Measurements from ENCODE around the gene COTL1.

The COTL1 gene

GRCh38 chr16:84614623-84614967 lies 3.3 kb downstream of the COTL1 start:
- Mint-ChIP-seq H3K27ac (peak overlapping the region; percentile 84), H3K4me1 (ENCODE audit: low read depth) (peaks cover 65% of the 10 kb centered on the region)

GRCh38 chr16:84614073-84614459 lies 3.8 kb downstream of the COTL1 start:
- H3K4me1 Mint-ChIP-seq (ENCODE audit: low read depth) = peaks cover 66% of the 10 kb centered on the region
- peak overlapping the region; percentile 76 for H3K27ac Mint-ChIP-seq
- peaks cover 77% of the 10 kb centered on the region for H3K36me3 Mint-ChIP-seq (ENCODE audit: low read depth)
- DNase-seq (ENCODE audit: low spot score) = no peak
- H3K9me3 Mint-ChIP-seq = peaks cover 10% of the 10 kb centered on the region
- H3K27me3 Mint-ChIP-seq (ENCODE audit: low read depth) = peaks cover 3% of the 10 kb centered on the region
- peak overlapping the region; percentile 99 for H3K4me3 Mint-ChIP-seq

More at GRCh38 chr16:84614623-84614967, 3.3 kb downstream of the COTL1 start:
- Mint-ChIP-seq H3K36me3 (ENCODE audit: low read depth) (peaks cover 71% of the 10 kb centered on the region), H3K9me3 (peaks cover 10% of the 10 kb centered on the region), H3K27me3 (ENCODE audit: low read depth) (peaks cover 7% of the 10 kb centered on the region), H3K4me3 (peak overlapping the region; percentile 99)
- DNase-seq (ENCODE audit: low spot score) = no peak

GRCh38 chr16:84613408-84614072 lies 4.3 kb downstream of the COTL1 start:
- Mint-ChIP-seq H3K4me1 (ENCODE audit: low read depth) (peaks cover 63% of the 10 kb centered on the region), H3K27ac (peak overlapping the region; percentile 76), H3K4me3 (peak overlapping the region; percentile 99), H3K36me3 (ENCODE audit: low read depth) (peaks cover 79% of the 10 kb centered on the region), H3K27me3 (ENCODE audit: low read depth) (no peaks in the 10 kb centered on the region), H3K9me3 (peaks cover 10% of the 10 kb centered on the region)
- DNase-seq (ENCODE audit: low spot score) = no peak

- Mint-ChIP-seq H3K27me3 (ENCODE audit: low read depth) (no peaks in the 10 kb centered on the region), H3K4me3 (peak overlapping the region; percentile 99), H3K9me3 (peaks cover 10% of the 10 kb centered on the region), H3K27ac (peak overlapping the region; percentile 70), H3K36me3 (ENCODE audit: low read depth) (peaks cover 88% of the 10 kb centered on the region), H3K4me1 (ENCODE audit: low read depth) (peaks cover 70% of the 10 kb centered on the region)
- no peak for DNase-seq (ENCODE audit: low spot score)
Observed at GRCh38 chr16:84612686-84613085, 5.2 kb downstream of the COTL1 start.

- Mint-ChIP-seq H3K27ac (peak overlapping the region; percentile 95), H3K4me3 (peak overlapping the region; percentile 88), H3K4me1 (ENCODE audit: low read depth) (peaks cover 87% of the 10 kb centered on the region), H3K36me3 (ENCODE audit: low read depth) (peaks cover 89% of the 10 kb centered on the region), H3K9me3 (peaks cover 10% of the 10 kb centered on the region), H3K27me3 (ENCODE audit: low read depth) (no peaks in the 10 kb centered on the region)
- DNase-seq (ENCODE audit: low spot score) = no peak
Observed at GRCh38 chr16:84611041-84611440, 6.8 kb downstream of the COTL1 start.

GRCh38 chr16:84610376-84610775 lies 7.5 kb downstream of the COTL1 start:
- peaks cover 87% of the 10 kb centered on the region for H3K4me1 Mint-ChIP-seq (ENCODE audit: low read depth)
- peaks cover 10% of the 10 kb centered on the region for H3K9me3 Mint-ChIP-seq
- H3K36me3 Mint-ChIP-seq (ENCODE audit: low read depth) = peaks cover 89% of the 10 kb centered on the region
- peak overlapping the region; percentile 88 for H3K4me3 Mint-ChIP-seq
- H3K27ac Mint-ChIP-seq = peak overlapping the region; percentile 95
- no peaks in the 10 kb centered on the region for H3K27me3 Mint-ChIP-seq (ENCODE audit: low read depth)
- DNase-seq (ENCODE audit: low spot score) = no peak

- peaks cover 89% of the 10 kb centered on the region for H3K36me3 Mint-ChIP-seq (ENCODE audit: low read depth)
- DNase-seq (ENCODE audit: low spot score) = no peak
- H3K9me3 Mint-ChIP-seq = peaks cover 10% of the 10 kb centered on the region
- H3K27ac Mint-ChIP-seq = peak overlapping the region; percentile 95
- H3K4me3 Mint-ChIP-seq = peak overlapping the region; percentile 88
- H3K4me1 Mint-ChIP-seq (ENCODE audit: low read depth) = peaks cover 86% of the 10 kb centered on the region
- H3K27me3 Mint-ChIP-seq (ENCODE audit: low read depth) = no peaks in the 10 kb centered on the region
Observed at GRCh38 chr16:84609563-84610177, 8.2 kb downstream of the COTL1 start.

- Mint-ChIP-seq H3K36me3 (ENCODE audit: low read depth) (peaks cover 84% of the 10 kb centered on the region), H3K4me3 (peak overlapping the region; percentile 88), H3K27me3 (ENCODE audit: low read depth) (no peaks in the 10 kb centered on the region), H3K9me3 (peaks cover 10% of the 10 kb centered on the region), H3K4me1 (ENCODE audit: low read depth) (peaks cover 82% of the 10 kb centered on the region), H3K27ac (peak overlapping the region; percentile 95)
- DNase-seq (ENCODE audit: low spot score) = peak; percentile 67
Observed at GRCh38 chr16:84608282-84608681, 9.6 kb downstream of the COTL1 start.

GRCh38 chr16:84607694-84608093 lies 10.2 kb downstream of the COTL1 start:
- H3K9me3 Mint-ChIP-seq = peaks cover 10% of the 10 kb centered on the region
- H3K27ac Mint-ChIP-seq = peak overlapping the region; percentile 95
- no peak for DNase-seq (ENCODE audit: low spot score)
- peaks cover 84% of the 10 kb centered on the region for H3K4me1 Mint-ChIP-seq (ENCODE audit: low read depth)
- no peaks in the 10 kb centered on the region for H3K27me3 Mint-ChIP-seq (ENCODE audit: low read depth)
- H3K4me3 Mint-ChIP-seq = peak overlapping the region; percentile 88
- H3K36me3 Mint-ChIP-seq (ENCODE audit: low read depth) = peaks cover 85% of the 10 kb centered on the region

GRCh38 chr16:84607061-84607460 lies 10.8 kb downstream of the COTL1 start:
- Mint-ChIP-seq H3K9me3 (peaks cover 10% of the 10 kb centered on the region), H3K27me3 (ENCODE audit: low read depth) (no peaks in the 10 kb centered on the region), H3K4me3 (peak overlapping the region; percentile 88), H3K27ac (peak overlapping the region; percentile 95), H3K36me3 (ENCODE audit: low read depth) (peaks cover 82% of the 10 kb centered on the region), H3K4me1 (ENCODE audit: low read depth) (peaks cover 81% of the 10 kb centered on the region)
- DNase-seq (ENCODE audit: low spot score) = no peak

- Mint-ChIP-seq H3K27ac (peak overlapping the region; percentile 95), H3K4me3 (peak overlapping the region; percentile 88), H3K4me1 (ENCODE audit: low read depth) (peaks cover 81% of the 10 kb centered on the region), H3K27me3 (ENCODE audit: low read depth) (no peaks in the 10 kb centered on the region), H3K36me3 (ENCODE audit: low read depth) (peaks cover 80% of the 10 kb centered on the region), H3K9me3 (peaks cover 10% of the 10 kb centered on the region)
- peak; percentile 50 for DNase-seq (ENCODE audit: low spot score)
Observed at GRCh38 chr16:84606081-84606875, 11.6 kb downstream of the COTL1 start.

- H3K9me3 Mint-ChIP-seq = peaks cover 3% of the 10 kb centered on the region
- H3K4me1 Mint-ChIP-seq (ENCODE audit: low read depth) = peaks cover 81% of the 10 kb centered on the region
- peak overlapping the region; percentile 95 for H3K27ac Mint-ChIP-seq
- peaks cover 80% of the 10 kb centered on the region for H3K36me3 Mint-ChIP-seq (ENCODE audit: low read depth)
- no peak for DNase-seq (ENCODE audit: low spot score)
- H3K27me3 Mint-ChIP-seq (ENCODE audit: low read depth) = no peaks in the 10 kb centered on the region
- peak overlapping the region; percentile 53 for H3K4me3 Mint-ChIP-seq
Observed at GRCh38 chr16:84605339-84605848, 12.5 kb downstream of the COTL1 start.

GRCh38 chr16:84604477-84605013 lies 13.3 kb downstream of the COTL1 start:
- Mint-ChIP-seq H3K27ac (peak overlapping the region; percentile 90), H3K27me3 (ENCODE audit: low read depth) (no peaks in the 10 kb centered on the region), H3K36me3 (ENCODE audit: low read depth) (peaks cover 79% of the 10 kb centered on the region), H3K9me3 (no peaks in the 10 kb centered on the region), H3K4me3 (peak overlapping the region; percentile 65), H3K4me1 (ENCODE audit: low read depth) (peaks cover 81% of the 10 kb centered on the region)
- DNase-seq (ENCODE audit: low spot score) = no peak

Data from T-helper 2 cell treated with Interferon-gamma antibody and Interleukin-4, amounts not matched to agents 5 μg/mL and 100 μg/mL, for 36 hours (primary cell).